CD4-positive, alpha-beta T cell (primary cell): Measurements from ENCODE around the gene PNKD. TPM values are rescaled to one million over a fixed set of nuclear protein-coding genes. Genes with fewer than 3 reads are reported as not detected.
A peak's percentile ranks its signal among the peaks of the same experiment; 100 is the strongest.

ENCODE experiments used
- ATAC-seq: fragments of 200-7000 bp; cut with Tn5 transposase; one replicate; pipeline ENCODE4 v1.10.0; 2022; ENCODE audit warnings: mild to moderate bottlenecking; ENCODE audit not compliant: poor library complexity
- CTCF ChIA-PET: fragments of 350-600 bp; sonication (Branson Sonifier 250); formaldehyde crosslinking; loops from one replicate; lab custom pipeline; 2021; ENCODE audit warnings: antibody characterized with exemption, inconsistent platforms; lab: Charles Lee
- POLR2A ChIA-PET: fragments of 350-600 bp; sonication (Branson Sonifier 250); formaldehyde crosslinking; loops from one replicate; lab custom pipeline; 2021; ENCODE audit warnings: antibody characterized with exemption, inconsistent platforms; lab: Charles Lee
- DNase-seq, 14 experiments: peaks; one replicate each; pipeline ENCODE4 v3.0.0-alpha.2; 2013 to 2020; ENCODE audit warnings: mixed read lengths in 2 of 14
- H3K27ac ChIP-seq, 2 donors: one replicate each; pipeline versions ENCODE4 v1.5.1 to v1.7.0; 2013; ENCODE audit warnings: low read length in 2 of 2, low read depth in 1 of 2, mild to moderate bottlenecking in 1 of 2
- H3K27me3 ChIP-seq, 2 experiments: 1 replicate in 1 of 2; 2 replicates in 1 of 2; pipeline versions ENCODE4 v1.6.1 to v1.7.0; 2013; ENCODE audit warnings: low read length in 2 of 2, control low read depth in 1 of 2, mild to moderate bottlenecking in 1 of 2, moderate library complexity in 1 of 2; ENCODE audit not compliant: insufficient read depth in 2 of 2, control insufficient read depth in 1 of 2
- H3K36me3 ChIP-seq: one replicate; pipeline ENCODE4 v1.6.1; 2013; ENCODE audit warnings: low read length, control low read depth; ENCODE audit not compliant: insufficient read depth
- H3K4me1 ChIP-seq: one replicate; pipeline ENCODE4 v1.6.1; 2013; ENCODE audit warnings: low read length, control low read depth; ENCODE audit not compliant: insufficient read depth
- H3K4me3 ChIP-seq: one replicate; pipeline ENCODE4 v1.5.1; 2013; ENCODE audit warnings: mild to moderate bottlenecking, low read length, moderate library complexity
- H3K9me3 ChIP-seq, 2 experiments: 1 replicate in 1 of 2; 2 replicates in 1 of 2; pipeline versions ENCODE4 v1.6.1 to v1.7.0; 2013; ENCODE audit warnings: low read length in 2 of 2, mild to moderate bottlenecking in 2 of 2, control low read depth in 1 of 2, moderate library complexity in 1 of 2; ENCODE audit not compliant: control insufficient read depth in 1 of 2, insufficient read depth in 1 of 2
- H3K27ac Mint-ChIP-seq: one replicate; pipeline ENCODE4 v1.8.0; 2020; ENCODE audit warnings: mixed read lengths
- H3K27me3 Mint-ChIP-seq: one replicate; pipeline ENCODE4 v1.8.0; 2021; ENCODE audit warnings: mixed read lengths
- H3K36me3 Mint-ChIP-seq: one replicate; pipeline ENCODE4 v1.8.0; 2021; ENCODE audit warnings: low read depth, mixed read lengths
- H3K4me1 Mint-ChIP-seq: one replicate; pipeline ENCODE4 v1.8.0; 2021; ENCODE audit warnings: low read depth, mixed read lengths
- H3K4me3 Mint-ChIP-seq: one replicate; pipeline ENCODE4 v1.8.0; 2020; ENCODE audit warnings: mild to moderate bottlenecking, mixed read lengths
- H3K9me3 Mint-ChIP-seq: one replicate; pipeline ENCODE4 v1.8.0; 2020; ENCODE audit warnings: mixed read lengths
- CTCF ChIP-seq: fragments of 200-600 bp; IDR thresholded peaks from one replicate; pipeline ENCODE4 v1.8.0; 2022; ENCODE audit warnings: antibody characterized with exemption, mild to moderate bottlenecking
- intact Hi-C, 2 experiments: fragments of 100-400 bp; cut with DNase I in 1 of 2; cut with micrococcal nuclease in 1 of 2; formaldehyde crosslinking; loops; one replicate each; pipeline versions ENCODE4 v1.15.1 to v1.9.0; 2023 to 2025; cut with DNase I, micrococcal nuclease
- total RNA-seq, 174 experiments: library from RNA in 2 of 174; stranded (reverse) in 2 of 174; gene quantifications; one replicate each; pipeline ENCODE4 v1.2.3 and lab custom pipeline; 2021 to 2026

PNKD gene
- total RNA-seq, 2 experiments from 2014 or later: 9.2 to 10.6 TPM

DNA sequence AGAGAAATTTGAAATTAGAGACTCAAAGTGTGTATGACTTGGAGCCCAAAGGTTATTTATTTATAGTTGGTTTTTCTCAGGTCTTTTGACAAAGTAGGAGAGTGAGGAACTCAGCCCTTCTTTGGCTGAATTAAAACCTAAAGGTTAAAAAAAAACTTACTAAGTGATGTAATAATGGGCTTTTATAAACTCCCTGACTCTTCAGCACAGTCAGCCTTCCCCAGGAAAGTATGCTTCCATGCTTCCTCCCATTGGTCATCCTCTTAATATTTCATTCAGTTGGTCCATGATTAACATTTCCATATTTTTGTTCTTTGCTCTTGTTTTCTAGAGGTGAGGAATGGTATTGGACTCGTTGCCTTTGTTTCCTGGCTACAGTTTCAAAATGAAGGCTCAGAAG, 46.1 kb upstream of the PNKD start:
- H3K36me3 ChIP-seq: peaks cover 74% of the 10 kb centered on the region
- Mint-ChIP-seq H3K27ac (peak overlapping the region; percentile 96), H3K9me3 (no peaks in the 10 kb centered on the region), H3K4me1 (peaks cover 93% of the 10 kb centered on the region), H3K36me3 (peaks cover 94% of the 10 kb centered on the region), H3K27me3 (no peaks in the 10 kb centered on the region), H3K4me3 (peak overlapping the region; percentile 80)
- peak overlapping the region; percentile 12 to 45 for H3K27ac ChIP-seq
- H3K27me3 ChIP-seq: no peaks in the 10 kb centered on the region
- peaks cover 92% of the 10 kb centered on the region for H3K4me1 ChIP-seq
- DNase-seq (no peak), ATAC-seq (no peak)
- intact Hi-C loops: loop anchor here in 1 of 2 experiments (5.0 kb wide), 2 partner anchors 37 to 173 kb away; partner anchors contain the start of gene CTDSP1
- no peak for TF ChIP-seq CTCF
- ChIA-PET CTCF (interaction anchor here (0.9 to 2.5 kb wide), 2 partner anchors 33 to 46 kb away, joined by 3 to 10 read pairs; partner anchors contain the start of genes AAMP and PNKD), POLR2A (interaction anchor here (7.8 kb wide), 1 partner anchor 6 kb away, joined by 64 read pairs; the partner anchor contains the start of gene ARPC2)
- H3K9me3 ChIP-seq: no peaks in the 10 kb centered on the region
- H3K4me3 ChIP-seq: no peak overlapping the region

DNA sequence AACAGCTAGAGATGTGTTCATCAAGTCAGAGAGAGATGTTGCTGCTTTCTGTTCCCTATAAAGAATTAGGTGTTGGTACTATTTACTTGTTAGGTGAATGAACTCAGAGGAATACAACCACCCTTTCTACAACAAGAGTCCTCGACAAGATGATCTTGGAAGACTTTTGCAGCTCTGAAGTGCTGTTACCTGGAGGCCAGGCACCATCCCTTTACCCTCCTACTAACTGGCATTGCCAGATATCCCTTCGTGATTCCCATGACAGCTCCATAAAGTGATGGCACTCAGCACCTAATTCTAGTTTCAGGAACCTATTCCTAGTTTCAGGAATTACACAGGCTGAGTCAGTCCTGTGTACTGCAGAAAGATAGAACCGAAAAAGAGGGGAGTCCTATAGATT, 43.4 kb upstream of the PNKD start:
- Histone ChIP-seq H3K4me3 (no peak overlapping the region), H3K4me1 (peaks cover 88% of the 10 kb centered on the region), H3K9me3 (no peaks in the 10 kb centered on the region), H3K27me3 (no peaks in the 10 kb centered on the region), H3K27ac (no peak overlapping the region), H3K36me3 (peaks cover 82% of the 10 kb centered on the region)
- intact Hi-C loops: loop anchor here in 1 of 2 experiments (5.0 kb wide), 1 partner anchor 40 kb away; no protein-coding TSS in a partner anchor
- H3K9me3 Mint-ChIP-seq: no peaks in the 10 kb centered on the region
- DNase-seq (no peak), ATAC-seq (no peak)
- peak overlapping the region; percentile 16 for H3K4me3 Mint-ChIP-seq
- H3K27me3 Mint-ChIP-seq: no peaks in the 10 kb centered on the region
- H3K36me3 Mint-ChIP-seq: peaks cover 92% of the 10 kb centered on the region
- H3K4me1 Mint-ChIP-seq: peaks cover 86% of the 10 kb centered on the region
- CTCF ChIA-PET: no interaction called here
- peak overlapping the region; percentile 96 for H3K27ac Mint-ChIP-seq
- POLR2A ChIA-PET: interaction anchor here (0.6 to 7.8 kb wide), 5 partner anchors 9 to 57 kb away, joined by 3 to 64 read pairs (median 5); partner anchors contain the start of genes AAMP, ARPC2, GPBAR1 and PNKD
- TF ChIP-seq CTCF: no peak

DNA sequence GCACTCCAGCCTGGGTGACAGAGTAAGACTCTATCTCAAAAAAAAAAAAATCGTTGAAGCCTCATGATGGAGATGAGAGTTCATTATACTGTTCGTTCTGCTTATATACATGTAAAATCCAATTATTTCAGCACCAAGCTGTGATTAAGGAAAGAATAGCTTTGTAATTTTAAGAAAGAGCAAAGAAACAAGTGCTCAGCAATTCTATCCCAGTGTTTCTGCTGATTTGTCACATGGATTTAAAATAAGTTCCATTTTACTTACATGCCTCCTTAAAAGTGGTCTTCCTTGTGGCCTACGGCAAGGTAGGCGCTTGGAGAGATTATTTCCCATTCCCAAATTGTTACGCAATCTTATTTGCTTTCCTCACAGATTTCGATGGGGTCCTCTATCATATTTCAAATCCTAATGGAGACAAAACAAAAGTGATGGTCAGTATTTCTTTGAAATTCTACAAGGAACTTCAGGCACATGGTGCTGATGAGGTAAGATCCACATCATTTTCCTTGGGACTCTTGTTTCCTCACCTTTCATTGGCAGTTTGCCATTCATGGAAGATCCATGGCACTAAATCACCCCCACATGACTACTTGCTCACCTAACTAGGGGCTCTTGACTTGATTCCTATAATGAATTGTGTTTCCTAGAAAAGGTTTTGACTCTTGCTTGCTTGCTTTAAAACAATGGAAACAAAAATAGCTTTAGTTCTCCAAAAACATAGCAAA, 41.8 kb upstream of the PNKD start:
- Mint-ChIP-seq H3K4me3 (peak overlapping the region; percentile 71), H3K9me3 (no peaks in the 10 kb centered on the region), H3K36me3 (peaks cover 92% of the 10 kb centered on the region), H3K27me3 (no peaks in the 10 kb centered on the region), H3K4me1 (peaks cover 78% of the 10 kb centered on the region), H3K27ac (peak overlapping the region; percentile 91)
- Histone ChIP-seq H3K27ac (peak overlapping the region in 1 of 2 donors; percentile 60), H3K36me3 (peaks cover 82% of the 10 kb centered on the region), H3K4me1 (peaks cover 77% of the 10 kb centered on the region), H3K4me3 (no peak overlapping the region), H3K27me3 (no peaks in the 10 kb centered on the region), H3K9me3 (no peaks in the 10 kb centered on the region)
- TF ChIP-seq CTCF: no peak
- POLR2A ChIA-PET: interaction anchor here (0.6 to 7.8 kb wide), 8 partner anchors 10 to 46 kb away, joined by 3 to 64 read pairs (median 4); partner anchors contain the start of genes AAMP, ARPC2 and PNKD
- DNase-seq (no peak), ATAC-seq (no peak)
- intact Hi-C loops: loop anchor here in 1 of 2 experiments (1.0 to 5.0 kb wide), 2 partner anchors 10 to 41 kb away; no protein-coding TSS in a partner anchor
- CTCF ChIA-PET: interaction anchor here (1.1 to 1.6 kb wide), 4 partner anchors 29 to 482 kb away, joined by 3 to 8 read pairs (median 3); partner anchors contain the start of genes AAMP, PNKD and TMBIM1
